Activated CD8-positive, alpha-beta memory T cell treated with anti-CD3 and anti-CD28 coated beads for 4 hours (primary cell): ENCODE measurements around the gene CGGBP1.
A peak's percentile ranks its signal among the peaks of the same experiment; 100 is the strongest.

Experiments used
- DNase-seq, 2 donors: peaks; one replicate each; pipeline ENCODE4 v3.0.0-alpha.2; 2020; ENCODE audit warnings: low read depth in 2 of 2

Gene CGGBP1, protein sequence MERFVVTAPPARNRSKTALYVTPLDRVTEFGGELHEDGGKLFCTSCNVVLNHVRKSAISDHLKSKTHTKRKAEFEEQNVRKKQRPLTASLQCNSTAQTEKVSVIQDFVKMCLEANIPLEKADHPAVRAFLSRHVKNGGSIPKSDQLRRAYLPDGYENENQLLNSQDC

DNA sequence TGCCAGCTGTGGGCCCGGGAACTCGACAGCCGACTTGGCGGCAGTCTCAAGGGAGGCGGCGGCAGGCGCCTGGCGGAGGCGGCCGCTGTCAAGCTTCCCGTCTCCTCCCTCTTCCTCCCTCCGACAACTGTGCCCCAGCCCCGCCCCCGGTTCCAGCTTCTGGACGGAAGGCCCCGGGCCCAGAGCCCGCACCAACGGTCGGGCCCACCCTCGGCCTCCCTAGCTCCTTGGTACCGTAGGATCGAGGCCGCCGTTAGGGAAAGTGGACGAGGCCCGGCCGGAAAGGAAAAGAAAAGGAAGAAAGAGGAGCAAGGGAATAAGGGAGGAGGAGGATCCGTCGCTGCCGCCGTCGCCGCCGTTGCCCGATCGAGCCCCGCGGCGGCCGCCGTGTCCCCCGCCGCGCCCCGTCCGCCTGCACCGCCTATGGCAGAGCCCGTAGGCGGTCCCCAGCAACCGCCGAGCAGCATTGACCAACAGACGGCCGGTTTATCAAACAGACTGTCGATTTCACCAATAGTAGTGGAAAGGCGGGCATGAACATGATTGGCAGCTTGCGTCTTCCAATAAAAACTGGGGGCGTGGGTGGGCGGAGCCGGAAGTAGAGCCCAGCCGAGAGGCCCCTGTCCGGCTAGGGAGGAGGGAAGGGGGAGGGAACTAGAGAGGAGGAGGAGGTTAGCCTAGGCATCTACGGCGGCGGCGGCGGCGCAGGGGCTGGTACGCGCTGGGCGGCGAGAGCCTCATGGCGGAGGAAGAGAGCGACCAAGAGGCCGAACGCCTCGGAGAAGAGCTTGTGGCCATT, at the start of gene CGGBP1, which contains the start of gene ZNF654:
Gene CGGBP1 (minus strand): TSS at position 425 of the 799 bp plus-strand sequence. CDS start 3,029 bp downstream, outside the sequence.
Gene ZNF654 (plus strand): TSS at position 675 of the 799 bp plus-strand sequence. CDS start 65 bp downstream, at position 740.
- peak; percentile 98 to 99 for DNase-seq

DNA sequence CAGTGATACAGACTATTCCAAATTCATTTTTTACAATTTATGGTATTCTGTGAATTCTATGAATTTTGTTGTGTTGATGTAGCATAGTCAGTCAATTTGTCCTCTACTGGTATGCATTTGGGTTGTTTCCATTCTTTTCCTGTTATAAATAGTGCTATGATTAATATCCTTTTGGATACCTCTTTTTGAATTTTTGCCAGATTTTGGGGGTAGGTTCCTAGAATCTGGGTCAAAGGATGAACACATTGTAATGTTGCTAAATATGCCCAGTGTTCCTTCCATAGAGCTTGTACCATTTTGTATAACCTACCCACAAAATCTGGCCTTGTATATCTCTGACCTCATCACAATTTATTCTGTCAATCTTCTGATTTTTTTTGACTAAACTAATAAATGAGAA, 46.5 kb upstream of the CGGBP1 start:
- DNase-seq = no peak

DNA sequence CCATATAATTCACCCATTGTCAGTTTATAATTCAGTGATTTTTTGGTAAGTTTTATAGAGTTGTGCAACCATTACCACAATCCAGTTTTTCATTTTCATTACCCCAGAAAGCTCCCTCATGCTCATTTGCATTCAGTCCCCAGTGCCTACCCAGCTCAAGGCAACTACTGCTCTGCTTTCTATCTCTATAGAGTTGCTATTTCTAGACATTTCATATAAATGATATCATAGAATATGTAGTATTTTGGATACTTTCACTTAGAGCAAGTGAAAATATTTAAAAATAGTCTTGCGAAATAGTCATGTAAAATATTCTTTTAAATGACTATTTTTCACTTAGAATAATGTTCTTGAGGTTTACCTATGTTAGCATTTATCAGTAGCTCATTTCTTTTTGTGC, 42.3 kb upstream of the CGGBP1 start:
- no peak for DNase-seq

DNA sequence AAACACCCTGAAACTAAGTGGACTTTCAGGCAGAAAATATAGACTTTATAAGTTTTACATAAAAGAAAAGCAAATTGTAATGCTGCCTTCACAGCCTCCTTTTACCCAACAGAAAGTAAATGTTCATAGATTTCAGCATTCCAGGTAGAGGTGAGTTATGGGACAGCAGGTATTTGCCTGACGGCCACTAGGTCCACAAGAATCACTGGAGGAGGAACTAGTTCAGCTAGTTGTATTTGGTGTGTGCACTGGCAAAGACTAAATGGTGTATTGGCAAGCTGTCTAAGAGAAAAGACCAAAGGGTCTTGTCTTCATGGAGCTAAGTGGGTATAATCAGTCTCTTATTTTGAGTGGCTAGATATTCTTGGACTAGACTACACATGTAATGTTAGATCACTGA, 34.5 kb upstream of the CGGBP1 start:
- no peak for DNase-seq

DNA sequence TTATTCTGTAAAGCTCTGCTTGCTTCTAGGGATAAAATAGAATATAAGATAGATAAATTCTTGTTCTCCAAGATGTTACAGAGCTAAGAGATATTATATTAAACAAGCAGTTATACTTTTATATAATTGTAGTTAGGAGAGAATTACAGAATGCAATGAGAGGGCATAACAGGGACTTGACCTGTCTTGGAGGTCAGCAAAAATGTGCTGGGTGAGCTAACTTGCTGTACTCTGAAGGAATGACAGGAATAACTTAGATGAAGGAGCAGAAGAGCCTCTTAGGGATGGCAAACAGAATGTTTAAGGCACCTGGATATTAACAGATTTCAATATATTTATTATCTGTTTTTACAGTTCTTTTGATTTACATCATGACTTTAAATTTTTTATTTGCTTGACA, 33.5 kb upstream of the CGGBP1 start:
- no peak for DNase-seq

DNA sequence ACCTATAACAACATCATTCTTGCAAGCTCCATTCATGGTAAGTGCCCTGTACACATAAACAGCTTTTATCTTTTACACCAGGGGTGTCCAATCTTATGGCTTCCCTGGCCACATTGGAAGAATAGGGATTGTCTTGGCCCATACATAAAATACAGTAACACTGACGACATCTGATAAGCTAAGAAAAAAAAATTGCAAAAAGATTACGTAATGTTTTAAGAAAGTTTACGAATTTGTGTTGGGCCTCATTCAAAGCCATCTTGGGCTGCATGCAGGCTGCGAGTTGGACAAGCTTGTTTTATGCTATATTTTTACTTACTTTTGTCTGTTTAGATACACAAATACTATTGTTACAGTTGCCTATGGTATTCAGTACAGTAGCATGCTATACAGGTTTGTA, 31.9 kb upstream of the CGGBP1 start:
- no peak for DNase-seq

DNA sequence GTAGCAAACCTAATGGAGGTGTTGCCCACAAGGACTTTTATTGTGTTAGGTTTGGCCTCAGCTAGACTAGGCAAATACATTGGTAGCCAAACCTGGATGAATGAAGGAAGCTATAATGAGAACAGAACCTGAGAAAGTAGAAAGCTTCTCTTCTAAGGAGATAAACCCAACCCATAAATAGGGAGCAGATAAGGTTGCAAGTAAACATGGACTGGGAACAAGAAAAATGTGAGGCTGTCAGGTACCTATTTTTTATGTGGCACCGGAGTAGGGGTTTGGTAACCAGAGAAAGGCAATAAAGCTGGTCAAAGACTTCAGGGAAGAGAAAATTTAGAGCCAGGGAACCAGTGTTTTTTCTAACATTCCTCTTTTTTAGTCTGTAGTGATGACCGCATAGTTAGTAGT, 25.3 kb upstream of the CGGBP1 start:
- no peak for DNase-seq

DNA sequence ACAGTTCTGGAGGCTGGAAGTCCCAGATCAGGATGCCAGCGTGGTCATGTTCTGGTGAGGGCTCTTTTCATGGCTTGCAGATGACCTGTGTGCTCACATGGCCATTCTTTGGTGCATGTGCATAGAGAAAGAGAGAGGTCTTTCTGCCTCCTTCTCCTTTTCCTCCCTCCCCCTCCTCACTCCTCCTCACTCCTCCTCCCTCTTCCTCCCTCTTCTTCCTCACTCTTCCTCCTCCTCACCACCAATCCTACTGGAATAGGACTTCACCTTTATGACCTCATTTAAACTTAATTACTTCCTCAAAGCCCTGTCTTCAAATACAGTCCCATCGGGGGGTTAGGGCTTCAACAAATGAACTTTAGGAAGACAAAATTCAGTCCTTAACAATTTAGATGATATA, 24.0 kb upstream of the CGGBP1 start:
- no peak for DNase-seq

DNA sequence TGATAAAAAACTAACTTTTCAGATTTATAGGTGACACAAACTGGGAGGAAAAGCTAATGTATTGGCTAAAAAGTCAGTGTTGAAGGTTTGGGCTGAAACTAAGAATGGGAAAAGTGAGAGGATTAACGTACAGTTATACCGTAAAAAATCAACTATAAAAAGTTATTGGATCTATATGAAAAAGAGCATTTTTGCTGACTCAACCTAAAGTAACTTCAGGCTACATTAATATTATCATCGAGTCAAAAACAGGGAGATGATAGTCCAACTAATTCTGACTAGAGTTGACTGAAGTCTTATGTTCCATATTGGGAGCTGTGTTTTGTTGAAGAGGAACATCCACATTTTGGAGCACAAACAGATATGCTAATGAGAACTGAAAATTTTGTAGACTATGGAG, 20.1 kb upstream of the CGGBP1 start:
- no peak for DNase-seq

DNA sequence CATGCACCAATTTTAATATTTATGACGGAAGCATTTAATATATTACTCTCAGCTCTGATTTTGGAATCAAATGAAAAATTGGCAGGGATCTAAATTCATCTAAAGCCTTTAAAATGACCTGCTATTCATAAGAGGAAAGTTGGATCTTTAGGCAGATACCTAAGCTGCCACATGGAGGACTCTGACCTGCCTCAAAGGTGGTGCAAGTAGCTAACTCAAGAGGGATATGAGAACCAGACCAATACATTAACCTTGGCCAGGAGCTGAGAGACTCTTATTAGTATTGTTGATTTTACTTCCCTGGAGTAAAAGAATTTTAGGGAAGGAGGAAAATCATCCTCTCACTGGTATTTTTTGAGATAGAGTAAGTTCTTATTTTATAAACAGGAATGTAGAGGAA, 17.9 kb upstream of the CGGBP1 start:
- no peak for DNase-seq

DNA sequence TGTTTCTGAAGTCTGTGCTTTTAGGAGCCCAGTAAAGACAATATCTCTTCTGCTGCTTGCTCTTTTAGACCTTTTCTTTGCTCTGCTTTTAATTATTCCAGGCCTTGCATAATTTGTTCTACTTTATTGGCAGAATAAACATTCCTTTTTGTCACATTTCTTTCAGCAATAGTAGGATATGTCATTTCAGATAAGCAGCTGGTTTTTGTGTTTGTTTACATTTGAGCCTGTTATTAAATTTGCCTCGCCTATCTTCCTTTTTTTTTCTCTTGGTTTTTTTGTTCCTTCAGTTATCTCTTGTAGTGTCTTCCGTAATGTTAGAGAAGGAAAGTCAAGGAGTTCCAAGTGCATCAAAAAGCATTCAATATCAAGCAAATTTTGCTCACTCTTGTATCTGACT, 16.7 kb upstream of the CGGBP1 start:
- no peak for DNase-seq

DNA sequence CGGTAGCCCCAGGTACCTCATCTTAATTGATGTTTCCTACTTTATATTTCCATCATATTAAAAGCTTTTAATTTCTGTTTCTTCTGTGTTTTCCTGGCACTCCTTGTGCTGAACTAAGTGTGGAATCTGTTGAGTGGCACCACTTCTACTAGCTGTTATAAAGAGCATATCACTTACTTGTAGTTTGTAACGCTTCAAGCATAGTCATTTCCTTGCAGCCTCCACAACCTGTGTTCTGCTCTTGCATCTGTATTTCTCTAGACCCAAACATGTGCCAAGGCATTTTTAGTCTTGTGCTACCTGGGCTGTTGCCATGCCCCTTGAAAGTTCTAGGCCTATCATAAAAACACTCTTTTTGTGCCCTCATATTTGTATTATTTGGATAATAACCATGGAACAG, 16.3 kb upstream of the CGGBP1 start:
- DNase-seq = no peak

DNA sequence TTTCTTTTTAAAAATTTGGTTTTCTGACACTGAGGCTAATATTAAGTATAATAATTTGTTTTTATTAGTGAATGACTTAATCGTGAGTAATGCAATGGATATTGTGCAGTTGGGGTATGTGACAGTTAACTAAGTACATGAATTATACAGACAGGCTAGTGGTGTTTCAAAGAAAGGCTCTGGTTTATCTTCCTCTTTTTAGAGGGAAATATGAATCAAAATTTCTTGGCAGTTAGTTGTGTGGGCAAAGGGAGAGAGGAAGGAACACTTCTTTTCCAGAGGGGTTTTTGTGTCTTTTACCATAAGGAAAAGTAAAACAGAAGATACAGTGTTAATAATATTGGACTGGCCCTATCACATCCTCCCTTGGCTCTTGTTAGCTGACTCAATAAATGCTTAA, 2.9 kb upstream of the CGGBP1 start:
- DNase-seq = no peak

DNA sequence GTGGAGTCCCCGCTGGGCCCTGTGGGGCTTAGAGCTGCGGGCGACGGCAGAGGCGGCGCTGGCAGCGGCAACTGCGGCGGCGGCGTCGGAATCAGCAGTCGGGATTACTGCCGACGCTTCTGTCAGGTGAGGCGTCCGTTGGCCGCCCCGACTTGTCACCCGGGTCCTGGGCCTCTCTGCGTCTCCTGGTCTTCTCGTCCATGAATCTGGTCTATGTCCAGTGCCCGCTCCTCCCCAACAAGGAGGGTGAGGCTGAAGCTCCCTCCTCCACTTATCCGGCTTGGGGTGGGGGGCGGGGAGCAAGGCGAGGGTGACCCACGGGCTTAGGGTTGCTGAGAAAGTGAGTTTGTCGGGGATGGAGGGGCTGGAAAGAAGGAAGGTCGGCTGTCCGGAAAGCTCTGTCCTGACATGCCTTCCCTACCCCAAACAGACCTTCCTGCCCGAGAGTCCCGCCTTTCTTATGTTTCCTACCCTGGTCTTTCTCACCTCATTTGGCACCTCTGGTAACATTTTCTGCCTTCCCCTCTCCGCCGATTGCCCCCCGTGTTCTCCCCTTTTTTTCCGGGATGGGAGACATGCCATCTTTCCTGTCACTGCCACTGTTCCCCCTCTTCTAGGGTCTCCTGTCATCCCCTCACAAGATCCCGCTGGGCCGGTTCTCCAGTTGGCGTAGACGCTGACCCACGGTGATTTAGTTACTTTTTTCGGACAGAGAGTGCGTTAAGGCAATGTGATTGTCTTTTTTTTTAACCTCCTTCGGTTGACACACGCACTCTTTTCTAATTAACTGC, 770 bp upstream of the CGGBP1 start:
- DNase-seq = no peak

DNA sequence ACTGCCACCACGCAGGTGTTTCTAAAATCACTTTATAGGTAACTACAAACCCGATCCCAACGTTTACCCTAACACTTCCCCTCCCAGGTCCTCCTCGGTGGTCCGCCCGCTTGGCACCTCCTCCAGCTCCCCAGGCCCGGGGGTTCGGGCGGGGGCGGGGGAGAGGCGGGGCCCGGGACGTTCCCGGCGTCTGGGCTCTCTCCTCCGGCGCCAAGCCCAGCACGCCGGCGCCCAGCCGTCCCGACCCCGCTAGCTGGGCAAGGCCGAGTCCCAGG, 562 bp downstream of the CGGBP1 start:
- DNase-seq = no peak

DNA sequence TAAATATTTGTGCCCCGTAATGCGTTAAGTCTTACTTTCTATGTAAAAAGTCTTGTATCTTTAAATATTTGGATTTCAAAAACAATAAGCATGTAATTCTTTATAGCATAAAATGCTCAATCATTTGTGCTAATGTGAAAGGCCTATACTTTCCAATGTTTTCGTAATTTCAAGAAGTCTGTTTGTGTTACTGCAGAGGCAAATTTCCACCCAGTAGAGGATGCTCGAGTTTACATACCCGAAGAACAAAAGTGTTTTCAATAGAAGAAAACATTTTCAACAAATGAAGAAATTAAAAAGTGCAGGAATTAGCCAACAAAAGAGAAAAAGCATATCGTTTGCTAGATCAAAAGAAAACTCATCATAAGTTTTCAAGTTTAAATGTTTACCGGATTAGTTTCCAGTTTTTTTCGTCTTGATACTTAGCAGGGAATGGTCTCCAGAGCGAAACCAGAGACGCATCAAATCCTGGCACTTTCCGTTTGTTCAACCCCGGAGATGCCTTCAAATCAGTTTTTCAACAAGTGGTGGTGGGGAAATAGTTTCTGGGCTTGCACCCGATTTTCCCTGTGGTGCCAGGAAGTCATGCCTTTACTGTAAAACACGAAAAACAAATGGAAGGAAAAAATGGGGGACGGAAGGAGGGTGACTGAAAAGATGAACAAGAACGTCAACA, 1.0 kb downstream of the CGGBP1 start:
- no peak for DNase-seq

DNA sequence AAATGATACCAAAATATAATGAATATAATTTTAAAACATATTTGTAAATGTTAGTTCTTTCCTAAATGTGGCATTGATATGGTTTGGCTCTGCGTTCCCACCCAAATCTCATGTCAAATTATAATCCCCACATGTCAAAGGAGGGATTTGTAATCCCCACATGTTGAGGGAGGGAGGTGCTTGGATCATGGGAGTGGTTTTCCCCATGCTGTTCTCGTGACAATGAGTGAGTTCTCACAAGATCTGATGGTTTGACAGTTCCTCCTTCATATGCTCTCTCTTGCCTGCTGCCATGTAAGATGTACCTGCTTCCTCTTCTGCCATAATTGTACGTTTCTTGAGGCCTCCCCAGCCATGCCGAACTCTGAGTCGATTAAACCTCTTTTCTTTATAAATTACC, 12.0 kb downstream of the CGGBP1 start:
- DNase-seq = no peak

DNA sequence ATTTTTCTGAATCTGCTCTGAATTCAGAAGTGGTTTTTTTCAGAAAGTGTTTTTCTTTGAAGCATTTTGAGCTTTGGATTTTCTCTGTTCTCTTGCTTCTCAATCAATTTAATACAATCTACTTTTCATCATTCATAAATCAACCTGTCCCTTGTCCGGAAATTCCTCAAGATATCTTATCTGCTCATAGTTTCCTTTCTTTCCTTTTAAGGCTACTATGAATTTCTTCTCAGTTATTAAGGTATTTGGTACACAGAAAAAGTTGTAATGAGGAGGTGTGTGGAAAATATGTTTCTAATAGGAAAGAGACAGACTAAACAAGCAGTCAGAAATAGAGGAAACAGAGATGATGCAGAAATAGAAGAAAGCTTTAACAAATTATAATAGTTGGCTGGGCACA, 14.4 kb downstream of the CGGBP1 start:
- DNase-seq = no peak

DNA sequence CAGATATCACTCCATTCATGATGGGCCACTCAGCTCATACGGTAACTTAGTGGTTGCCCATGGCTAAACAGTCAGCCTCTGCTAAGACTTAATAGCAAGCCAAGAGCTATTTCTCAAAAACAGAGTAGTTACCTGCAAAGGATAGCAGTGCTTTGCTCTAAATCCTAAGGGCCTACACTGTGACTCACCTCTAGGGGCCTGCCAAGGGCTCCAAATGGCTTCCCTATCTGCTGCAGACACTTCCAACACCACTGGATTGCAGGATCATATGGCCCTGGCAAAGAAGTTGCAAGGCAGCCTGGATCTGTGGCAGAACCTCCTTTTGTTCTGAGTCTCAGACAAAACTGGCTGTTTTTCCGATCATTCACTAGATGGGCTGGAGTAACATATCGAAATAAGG, 17.8 kb downstream of the CGGBP1 start:
- DNase-seq = no peak

DNA sequence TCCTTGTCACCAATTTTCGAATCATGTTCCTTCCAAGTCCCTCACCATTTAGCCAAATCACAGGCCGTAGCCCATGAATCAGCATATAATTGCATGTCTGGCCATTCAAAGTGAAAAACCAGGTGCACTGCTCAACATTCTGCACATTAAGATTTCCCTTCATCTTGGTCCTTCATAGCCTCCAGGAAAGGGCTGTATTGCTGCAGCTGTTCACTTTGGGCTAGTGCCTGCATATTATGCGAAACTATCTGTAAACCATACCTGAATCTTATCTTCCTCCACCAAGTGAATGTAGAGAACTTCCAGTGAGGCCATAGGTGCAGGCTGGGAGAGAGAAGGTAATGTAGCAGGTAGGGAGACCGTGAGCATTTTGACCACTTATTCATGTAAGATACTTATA, 18.3 kb downstream of the CGGBP1 start:
- no peak for DNase-seq

DNA sequence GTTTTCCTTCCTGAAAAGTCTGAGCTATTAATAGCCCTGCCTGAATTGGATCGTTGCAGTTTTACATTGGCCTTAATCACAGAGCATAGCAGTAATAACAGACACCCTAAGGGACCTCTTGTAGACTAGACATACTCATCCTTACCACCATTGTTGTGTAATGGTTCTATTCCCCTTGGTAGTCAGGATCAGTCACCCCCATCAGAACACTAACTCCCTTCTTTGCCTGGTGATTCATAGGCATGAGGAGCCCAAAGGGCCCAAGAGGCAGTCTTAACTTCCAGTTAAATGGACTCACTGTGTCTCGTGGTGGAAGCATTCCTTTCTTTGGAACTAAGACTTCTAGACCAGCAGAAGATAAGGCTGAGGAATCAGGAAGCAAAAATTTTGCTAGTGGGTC, 20.2 kb downstream of the CGGBP1 start:
- no peak for DNase-seq

DNA sequence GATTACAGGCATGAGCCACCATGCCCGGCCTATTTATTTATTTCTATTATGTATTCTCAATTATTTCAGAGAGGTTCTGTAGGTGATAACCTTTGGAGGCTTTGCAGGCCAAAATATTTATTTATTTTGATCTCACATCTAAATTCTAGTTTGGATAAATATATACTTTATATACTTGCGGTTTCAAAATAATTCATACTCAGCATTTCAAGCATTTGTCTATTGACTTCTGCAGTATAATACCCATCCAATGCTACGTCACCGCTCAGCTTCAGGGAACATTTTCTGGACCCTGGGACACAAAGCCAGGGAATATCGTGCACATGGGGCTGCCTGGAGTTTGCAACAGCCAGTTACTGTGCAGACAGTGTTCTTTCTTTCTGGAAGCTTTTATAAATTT, 22.6 kb downstream of the CGGBP1 start:
- DNase-seq = no peak
